Spinal cord (tissue), 10 donors: ENCODE measurements around the gene UBE3A. TPM values are rescaled to one million over a fixed set of nuclear protein-coding genes. Genes with fewer than 3 reads are reported as not detected.

Experiments
- DNase-seq, 6 donors: peaks; one replicate each; pipeline versions ENCODE4 v3.0.0 to v3.0.0-alpha.2; 2013 to 2015; ENCODE audit warnings: low spot score in 6 of 6, low read depth in 4 of 6
- H3K27ac ChIP-seq: one replicate; pipeline ENCODE4 v1.5.1; 2013; ENCODE audit warnings: low read depth, low read length, control low read depth
- H3K27me3 ChIP-seq: one replicate; pipeline ENCODE4 v1.6.1; 2013; ENCODE audit warnings: low read length; ENCODE audit not compliant: control insufficient read depth, insufficient read depth
- H3K36me3 ChIP-seq: one replicate; pipeline ENCODE4 v1.6.1; 2013; ENCODE audit warnings: low read length; ENCODE audit not compliant: control insufficient read depth, insufficient read depth
- H3K4me1 ChIP-seq: one replicate; pipeline ENCODE4 v1.6.1; 2013; ENCODE audit warnings: low read length; ENCODE audit not compliant: control insufficient read depth, insufficient read depth
- H3K4me3 ChIP-seq: one replicate; pipeline ENCODE4 v1.5.1; 2013; ENCODE audit warnings: low read depth, low read length, control low read depth
- H3K9me3 ChIP-seq: one replicate; pipeline ENCODE4 v1.6.1; 2013; ENCODE audit warnings: low read length; ENCODE audit not compliant: control insufficient read depth, insufficient read depth
- WGBS: methylation state at CpG from one replicate; pipeline ENCODE4 v1.1.5; 2013; ENCODE audit warnings: missing lambda C conversion rate; ENCODE audit not compliant: insufficient coverage; 5-methylcytosine and 5-hydroxymethylcytosine counted together
- polyA plus RNA-seq, 2 donors: library from polyadenylated mRNA; unstranded; fragments of 120-200 nt; gene quantifications; one replicate each; pipeline ENCODE4 v1.2.1, GENCODE V29; 2013; ENCODE audit not compliant: insufficient read length in 2 of 2
- total RNA-seq, 2 donors: library from RNA; depleted of rRNA in 1 of 2; stranded (reverse); fragments of 120-200 nt in 1 of 2; fragments of >200 nt in 1 of 2; gene quantifications; one replicate each; pipeline versions ENCODE4 v1.2.3 to v1.2.4, GENCODE V29; 2013 to 2014
- donor health status: healthy.

UBE3A gene
- total and polyA plus RNA-seq, 4 donors = 68.0 to 146 (median 90.3) TPM

GRCh38 chr15:25427861-25428260 lies 11.0 kb downstream of the UBE3A start:
- no peaks in the 10 kb centered on the region for H3K4me1 ChIP-seq

GRCh38 chr15:25426896-25427610 lies 11.8 kb downstream of the UBE3A start:
- Histone ChIP-seq H3K4me1 (no peaks in the 10 kb centered on the region), H3K36me3 (no peaks in the 10 kb centered on the region), H3K27me3 (no peaks in the 10 kb centered on the region), H3K4me3 (no peak overlapping the region), H3K27ac (no peak overlapping the region), H3K9me3 (no peaks in the 10 kb centered on the region)
- WGBS = no CpG with 5 or more reads among the region's 3 CpGs
- DNase-seq = no peak

More at GRCh38 chr15:25427861-25428260, 11.0 kb downstream of the UBE3A start:
- H3K27ac ChIP-seq = no peak overlapping the region
- no peak for DNase-seq
- no peaks in the 10 kb centered on the region for H3K9me3 ChIP-seq
- H3K4me3 ChIP-seq = no peak overlapping the region
- H3K36me3 ChIP-seq = no peaks in the 10 kb centered on the region
- WGBS = no CpG with 5 or more reads among the region's 2 CpGs
- no peaks in the 10 kb centered on the region for H3K27me3 ChIP-seq

- no peaks in the 10 kb centered on the region for H3K36me3 ChIP-seq
- WGBS = 86% methylated on average over 1 of the region's 1 CpG
Observed at GRCh38 chr15:25424073-25424472, 14.8 kb downstream of the UBE3A start.

GRCh38 chr15:25422021-25422420 lies 16.8 kb downstream of the UBE3A start:
- H3K9me3 ChIP-seq = peaks cover 2% of the 10 kb centered on the region
- no peaks in the 10 kb centered on the region for H3K36me3 ChIP-seq
- H3K4me1 ChIP-seq = no peaks in the 10 kb centered on the region
- DNase-seq = no peak
- no peak overlapping the region for H3K27ac ChIP-seq
- no peaks in the 10 kb centered on the region for H3K27me3 ChIP-seq
- no CpG with 5 or more reads among the region's 2 CpGs for WGBS
- no peak overlapping the region for H3K4me3 ChIP-seq

More at GRCh38 chr15:25424073-25424472, 14.8 kb downstream of the UBE3A start:
- H3K4me1 ChIP-seq = no peaks in the 10 kb centered on the region
- H3K27me3 ChIP-seq = no peaks in the 10 kb centered on the region
- no peak overlapping the region for H3K4me3 ChIP-seq
- no peak for DNase-seq
- H3K9me3 ChIP-seq = peaks cover 2% of the 10 kb centered on the region
- H3K27ac ChIP-seq = no peak overlapping the region

- no peaks in the 10 kb centered on the region for H3K4me1 ChIP-seq
- no peak overlapping the region for H3K27ac ChIP-seq
- H3K4me3 ChIP-seq = no peak overlapping the region
- peaks cover 2% of the 10 kb centered on the region for H3K9me3 ChIP-seq
- no CpG with 5 or more reads among the region's 4 CpGs for WGBS
- H3K36me3 ChIP-seq = no peaks in the 10 kb centered on the region
- DNase-seq = no peak
- no peaks in the 10 kb centered on the region for H3K27me3 ChIP-seq
Observed at GRCh38 chr15:25418202-25418601, 20.6 kb downstream of the UBE3A start.

- Histone ChIP-seq H3K4me1 (no peaks in the 10 kb centered on the region), H3K9me3 (peaks cover 2% of the 10 kb centered on the region), H3K27me3 (no peaks in the 10 kb centered on the region), H3K36me3 (no peaks in the 10 kb centered on the region), H3K27ac (no peak overlapping the region), H3K4me3 (no peak overlapping the region)
- no CpG with 5 or more reads among the region's 2 CpGs for WGBS
- DNase-seq = no peak
Observed at GRCh38 chr15:25417604-25418003, 21.2 kb downstream of the UBE3A start.

- Histone ChIP-seq H3K27me3 (no peaks in the 10 kb centered on the region), H3K4me1 (no peaks in the 10 kb centered on the region), H3K27ac (no peak overlapping the region), H3K4me3 (no peak overlapping the region), H3K36me3 (no peaks in the 10 kb centered on the region), H3K9me3 (peaks cover 2% of the 10 kb centered on the region)
- DNase-seq = peak in 1 of 6 donors; percentile 30
- WGBS = 13% methylated on average over 1 of the region's 3 CpGs
Observed at GRCh38 chr15:25416693-25417092, 22.1 kb downstream of the UBE3A start.

- WGBS = no CpG with 5 or more reads among the region's 3 CpGs
- H3K36me3 ChIP-seq = no peaks in the 10 kb centered on the region
Observed at GRCh38 chr15:25415707-25416106, 23.1 kb downstream of the UBE3A start.

GRCh38 chr15:25415217-25415616 lies 23.6 kb downstream of the UBE3A start:
- Histone ChIP-seq H3K4me1 (no peaks in the 10 kb centered on the region), H3K27ac (no peak overlapping the region), H3K36me3 (no peaks in the 10 kb centered on the region), H3K4me3 (no peak overlapping the region), H3K27me3 (no peaks in the 10 kb centered on the region), H3K9me3 (no peaks in the 10 kb centered on the region)
- no peak for DNase-seq
- 100% methylated on average over 1 of the region's 1 CpG for WGBS

More at GRCh38 chr15:25415707-25416106, 23.1 kb downstream of the UBE3A start:
- Histone ChIP-seq H3K27me3 (no peaks in the 10 kb centered on the region), H3K4me3 (no peak overlapping the region), H3K27ac (no peak overlapping the region), H3K9me3 (no peaks in the 10 kb centered on the region), H3K4me1 (no peaks in the 10 kb centered on the region)
- DNase-seq = no peak

- no peak overlapping the region for H3K4me3 ChIP-seq
- peaks cover 2% of the 10 kb centered on the region for H3K36me3 ChIP-seq
- H3K4me1 ChIP-seq = no peaks in the 10 kb centered on the region
- WGBS = no CpG with 5 or more reads among the region's 2 CpGs
- no peaks in the 10 kb centered on the region for H3K27me3 ChIP-seq
- DNase-seq = no peak
- no peak overlapping the region for H3K27ac ChIP-seq
- no peaks in the 10 kb centered on the region for H3K9me3 ChIP-seq
Observed at GRCh38 chr15:25410649-25411048, 28.2 kb downstream of the UBE3A start.
